OCI-LY7 (cell line): ENCODE measurements around the gene CLN5. TPM values are rescaled to one million over a fixed set of nuclear protein-coding genes. Genes with fewer than 3 reads are reported as not detected.

ENCODE experiments used
- BruUV-seq: library from RNA; stranded (reverse); fragments of 400-500 nt; replicated peaks from 2 replicates; lab custom pipeline; 2021; lab: Mats Ljungman, UMichigan
- CTCF ChIA-PET: fragments of 300-600 bp; sonication (Branson Sonifier 250); formaldehyde crosslinking; loops from one replicate; lab custom pipeline; 2022; ENCODE audit warnings: antibody characterized with exemption; ENCODE audit not compliant: unreplicated experiment; lab: Charles Lee
- POLR2A ChIA-PET: fragments of 300-600 bp; sonication (Branson Sonifier 250); formaldehyde crosslinking; loops from one replicate; lab custom pipeline; 2022; ENCODE audit warnings: antibody characterized with exemption; lab: Charles Lee
- DNase-seq: peaks from one replicate; pipeline ENCODE4 v3.0.0-alpha.2; 2015; ENCODE audit warnings: low spot score
- H2AFZ ChIP-seq: fragments of 200-600 bp; sonication (generic), shearing (Covaris generic); 2 replicates; pipeline ENCODE4 v1.6.1; 2014; ENCODE audit warnings: mild to moderate bottlenecking, antibody characterized with exemption, low read length, moderate library complexity
- H3K27ac ChIP-seq: fragments of 200-600 bp; sonication (generic); 2 replicates; pipeline ENCODE4 v1.5.1; 2014; ENCODE audit warnings: mixed run types, low read depth, mild to moderate bottlenecking, moderate library complexity, low read length, inconsistent platforms; ENCODE audit not compliant: poor library complexity, severe bottlenecking
- H3K36me3 ChIP-seq: fragments of 200-600 bp; sonication (generic); 2 replicates; pipeline ENCODE4 v1.6.1; 2014; ENCODE audit warnings: mild to moderate bottlenecking, antibody characterized with exemption, low read length, moderate library complexity, mixed read lengths; ENCODE audit not compliant: insufficient read depth
- H3K4me1 ChIP-seq: fragments of 200-600 bp; sonication (generic); 2 replicates; pipeline ENCODE4 v1.5.1; 2014; ENCODE audit warnings: mild to moderate bottlenecking, low read length; ENCODE audit not compliant: insufficient read depth, poor library complexity, severe bottlenecking
- H3K4me2 ChIP-seq: fragments of 200-600 bp; sonication (generic); 2 replicates; pipeline ENCODE4 v1.6.1; 2014; ENCODE audit warnings: mild to moderate bottlenecking, low read length
- H3K4me3 ChIP-seq: fragments of 200-600 bp; sonication (generic); 2 replicates; pipeline ENCODE4 v1.5.1; 2014; ENCODE audit warnings: mild to moderate bottlenecking, low read depth, low read length; ENCODE audit not compliant: poor library complexity, severe bottlenecking
- H3K79me2 ChIP-seq: fragments of 200-600 bp; sonication (generic); 2 replicates; pipeline ENCODE4 v1.6.1; 2016; ENCODE audit warnings: low read depth, mild to moderate bottlenecking, low read length, moderate library complexity, mixed read lengths; ENCODE audit not compliant: insufficient read depth
- H3K9me2 ChIP-seq: fragments of 200-600 bp; sonication (generic); 2 replicates; pipeline ENCODE4 v1.6.1; 2016; ENCODE audit warnings: mild to moderate bottlenecking, low read length, mixed read lengths; ENCODE audit not compliant: insufficient read depth
- H3K9me3 ChIP-seq: fragments of 200-600 bp; sonication (generic); 2 replicates; pipeline ENCODE4 v1.6.1; 2014; ENCODE audit warnings: mild to moderate bottlenecking, mixed run types, low read length, mixed read lengths
- H4K20me1 ChIP-seq: fragments of 200-600 bp; sonication (generic); 2 replicates; pipeline ENCODE4 v1.6.1; 2014; ENCODE audit warnings: mild to moderate bottlenecking, antibody characterized with exemption, low read length, moderate library complexity, mixed read lengths; ENCODE audit not compliant: insufficient read depth
- CTCF ChIP-seq: fragments of 200-600 bp; sonication (generic); conservative IDR thresholded peaks from 2 replicates; pipeline ENCODE4 v1.5.1; 2014; ENCODE audit warnings: mild to moderate bottlenecking, antibody characterized with exemption, low read length, moderate library complexity, mixed read lengths
- EZH2phosphoT487 ChIP-seq: fragments of 200-600 bp; sonication (generic); IDR thresholded peaks from 2 replicates; pipeline ENCODE4 v1.6.1; 2018; ENCODE audit warnings: low read depth, borderline replicate concordance, mild to moderate bottlenecking, mixed run types, antibody characterized with exemption, low read length, moderate library complexity, mixed read lengths
- intact Hi-C: fragments of 100-400 bp; cut with micrococcal nuclease; formaldehyde crosslinking; loops from one replicate; pipeline ENCODE4 v1.10.0; 2022; ENCODE audit not compliant: unreplicated experiment
- total RNA-seq, 2 experiments: library from RNA; depleted of rRNA in 1 of 2; stranded (reverse); fragments of >200 nt in 1 of 2; shearing (Covaris generic) in 1 of 2; gene quantifications; 2 replicates each; pipeline ENCODE4 v1.2.3, GENCODE V29; 2014 to 2022

CLN5 gene
- total RNA-seq, 2 experiments from 2014 or later, result 10.1 to 12.7 TPM

- Histone ChIP-seq H3K4me3 (no peak overlapping the region), H3K9me2 (no peaks in the 10 kb centered on the region), H3K4me1 (no peaks in the 10 kb centered on the region), H3K4me2 (no peak overlapping the region), H3K36me3 (peaks cover 96% of the 10 kb centered on the region), H4K20me1 (peaks cover 14% of the 10 kb centered on the region), H2AFZ (no peak overlapping the region), H3K9me3 (no peaks in the 10 kb centered on the region), H3K79me2 (peaks cover 43% of the 10 kb centered on the region; the same call in 1 of the 2 replicates), H3K27ac (no peak overlapping the region)
- no TSS peak for BruUV-seq
- no peak for TF ChIP-seq CTCF
- TF ChIP-seq EZH2phosphoT487, result no peak
- intact Hi-C loops, result no loop called here
- CTCF ChIA-PET, result no interaction called here
- DNase-seq, result no peak
- POLR2A ChIA-PET, result interaction anchor here (1.0 to 2.0 kb wide), 6 partner anchors 11 to 24 kb away, joined by 3 to 9 read pairs (median 6); partner anchors contain the start of gene FBXL3
Observed at GRCh38 chr13:77016251-77016812, 24.5 kb downstream of the CLN5 start.

GRCh38 chr13:77016888-77017623 lies 25.2 kb downstream of the CLN5 start:
- intact Hi-C loops, result no loop called here
- CTCF ChIA-PET, result interaction anchor here (0.6 kb wide), 1 partner anchor 39 kb away, joined by 4 read pairs; no protein-coding TSS in a partner anchor
- Histone ChIP-seq H3K79me2 (peaks cover 47% of the 10 kb centered on the region), H3K4me1 (no peaks in the 10 kb centered on the region), H3K27ac (no peak overlapping the region), H3K4me3 (no peak overlapping the region), H3K4me2 (no peak overlapping the region), H2AFZ (no peak overlapping the region), H4K20me1 (peaks cover 20% of the 10 kb centered on the region), H3K9me2 (no peaks in the 10 kb centered on the region), H3K9me3 (no peaks in the 10 kb centered on the region), H3K36me3 (peaks cover 94% of the 10 kb centered on the region)
- DNase-seq, result no peak
- BruUV-seq, result no TSS peak
- TF ChIP-seq CTCF (peak; percentile 68), EZH2phosphoT487 (no peak)
- POLR2A ChIA-PET, result interaction anchor here (1.0 to 2.0 kb wide), 6 partner anchors 10 to 24 kb away, joined by 3 to 9 read pairs (median 6); partner anchors contain the start of gene FBXL3

GRCh38 chr13:77019756-77020155 lies 27.9 kb downstream of the CLN5 start:
- peaks cover 45% of the 10 kb centered on the region for H4K20me1 ChIP-seq
- H3K4me1 ChIP-seq, result peaks cover 20% of the 10 kb centered on the region
- peak overlapping the region; percentile 2; the same call in 1 of the 2 replicates for H3K4me2 ChIP-seq
- no peak overlapping the region for H2AFZ ChIP-seq
- peaks cover 84% of the 10 kb centered on the region for H3K36me3 ChIP-seq
- no peak for TF ChIP-seq CTCF
- TF ChIP-seq EZH2phosphoT487, result no peak
- no peaks in the 10 kb centered on the region for H3K9me3 ChIP-seq
- no peak for DNase-seq
- no TSS peak for BruUV-seq
- ChIA-PET POLR2A (interaction anchor here (0.6 to 1.8 kb wide), 2 partner anchors 22 to 23 kb away, joined by 3 to 5 read pairs; no protein-coding TSS in a partner anchor), CTCF (no interaction called here)
- no peak overlapping the region for H3K4me3 ChIP-seq
- H3K9me2 ChIP-seq, result no peaks in the 10 kb centered on the region
- H3K27ac ChIP-seq, result no peak overlapping the region
- intact Hi-C loops, result no loop called here
- peaks cover 69% of the 10 kb centered on the region for H3K79me2 ChIP-seq
